Heart right ventricle (tissue), 16 donors: ENCODE results near the gene CCSER1. TPM values are rescaled to one million over a fixed set of nuclear protein-coding genes. Genes with fewer than 3 reads are reported as not detected.

Experiments used
- ATAC-seq, 8 donors: fragments of 200-7000 bp; cut with Tn5 transposase; one replicate each; pipeline ENCODE4 v1.9.1; 2020; ENCODE audit warnings: mild to moderate bottlenecking in 8 of 8, moderate library complexity in 8 of 8, moderate number of reproducible peaks in 1 of 8
- DNase-seq, 2 donors: peaks; one replicate each; pipeline ENCODE4 v3.0.0-alpha.2; 2020
- H3K27ac ChIP-seq, 10 donors: fragments of 200-600 bp; sonication (generic) in 2 of 10; one replicate each; pipeline versions ENCODE4 v1.5.0 to v1.8.0; 2020 to 2022; ENCODE audit warnings: mild to moderate bottlenecking in 3 of 10
- H3K27me3 ChIP-seq, 7 donors: fragments of 200-600 bp; one replicate each; pipeline ENCODE4 v1.8.0; 2021 to 2022; ENCODE audit warnings: mild to moderate bottlenecking in 2 of 7
- H3K36me3 ChIP-seq, 9 donors: fragments of 200-600 bp; sonication (generic) in 1 of 9; one replicate each; pipeline versions ENCODE4 v1.5.0 to v1.8.0; 2020 to 2022; ENCODE audit warnings: mild to moderate bottlenecking in 2 of 9
- H3K4me1 ChIP-seq, 9 donors: fragments of 200-600 bp; sonication (generic) in 1 of 9; one replicate each; pipeline versions ENCODE4 v1.5.0 to v1.8.0; 2020 to 2022; ENCODE audit warnings: mild to moderate bottlenecking in 4 of 9
- H3K4me3 ChIP-seq, 10 donors: fragments of 200-600 bp; sonication (generic) in 2 of 10; one replicate each; pipeline versions ENCODE4 v1.5.0 to v1.8.0; 2020 to 2022; ENCODE audit warnings: mild to moderate bottlenecking in 7 of 10, moderate library complexity in 2 of 10
- H3K9me3 ChIP-seq, 11 donors: fragments of 200-600 bp in 10 of 11; sonication (generic) in 2 of 11; one replicate each; pipeline versions ENCODE4 v1.5.0 to v1.8.0; 2013 to 2022; ENCODE audit warnings: mild to moderate bottlenecking in 2 of 11, control low read depth in 1 of 11, moderate library complexity in 1 of 11
- WGBS, 2 donors: extraction: QIAGEN DNeasy Blood & Tissue Kit; methylation state at CpG; one replicate each; pipeline ENCODE4 v1.1.7; 2013; ENCODE audit warnings: inconsistent platforms in 1 of 2; 5-methylcytosine and 5-hydroxymethylcytosine counted together
- intact Hi-C, 10 donors: fragments of 100-400 bp; cut with DNase I; formaldehyde crosslinking; loops; one replicate each; pipeline versions ENCODE4 v1.11.1 to v1.14.2; 2022
- polyA plus RNA-seq, 2 donors: library from polyadenylated mRNA; stranded (reverse); fragments of 200-250 nt; gene quantifications; one replicate each; pipeline ENCODE4 v1.2.3, GENCODE V29; 2013
- total RNA-seq, 10 donors: library from RNA; stranded (reverse); fragmentation: NEBNext Ultra II Directional in 3 of 10; extraction: Animal tissue kit (Norgen Biotek cat#: 25700) in 3 of 10; gene quantifications; one replicate each; pipeline versions ENCODE4 v1.2.1 to v1.2.4, GENCODE V29; 2021 to 2023
- TF ChIP-seq, protein P1 (sequence below), 9 donors: fragments of 200-600 bp; sonication (generic) in 2 of 9; IDR thresholded peaks; one replicate each; pipeline versions ENCODE4 v1.5.0 to v1.8.0; 2021 to 2022; ENCODE audit warnings: antibody characterized with exemption in 9 of 9, mild to moderate bottlenecking in 5 of 9, moderate library complexity in 1 of 9
- donor health status: Arrhythmogenic right ventricular cardiomyopathy.
- donor health status: ischemic (EF 13 %, LVEDD 7.1; RV severe dilation, severe dysfunction).
- donor health status: healthy with polysubstance abuse.
- donor health status: DM: no; HTN: yes; CAD: no.
- donor health status: DM: no; HTN: no; CAD: no.
- donor health status: ischemic (EF 25% LVEDD 6.9; RV normal size, moderate dysfunction).
- donor health status: ischemic (EF 25% LVEDD 5.7; RV mildly dilated, moderate dysfunction).
- donor health status: healthy.
- donor health status: DM: yes; HTN: yes; CAD: no.
- donor health status: Ischemic cardiomyopathy.
- donor health status: ischemic (EF 35%, LVEDD 5.7; RV mildly dilated, moderate dysfunction).
- donor health status: nonischemic (EF 11% LVEDD 7.7; RV severe dilation, severe dysfunction).
- donor health status: DM: yes; HTN: yes; CAD: no.
- donor health status: PGD.
- donor health status: ischemic (EF 29% LVEDD 5.4; RV normal size, mild dysfunction).
- donor health status: nonischemic (EF 23%, LVEDD 6.1; RV moderate dilation, normal function).

The CCSER1 gene
- total and polyA plus RNA-seq, 12 donors, result 1.5 to 16.4 (median 12.0) TPM

DNA sequence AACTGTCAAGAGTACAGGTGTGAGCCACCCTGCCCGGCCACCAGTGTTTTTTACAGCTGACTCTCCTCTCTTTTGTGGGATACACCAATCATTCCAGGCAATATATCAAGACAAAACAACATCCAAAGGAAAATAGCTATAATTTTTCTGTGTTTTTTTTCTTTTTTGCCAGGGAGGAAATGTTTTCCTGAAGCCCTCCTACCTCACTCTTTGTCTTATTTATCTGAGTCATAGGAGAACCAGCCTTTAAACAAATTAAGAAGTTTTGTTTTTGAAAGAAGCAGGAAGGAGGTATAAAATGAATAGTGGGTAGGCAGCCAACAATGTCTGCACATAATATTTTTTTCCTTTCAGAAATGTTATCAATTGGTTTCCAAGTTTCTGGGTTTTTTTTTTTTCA is 493.9 kb downstream of the CCSER1 start:
- ATAC-seq, result no peak
- Histone ChIP-seq H3K4me1 (peaks cover 0 to 5% (median 0%) of the 10 kb centered on the region in 9 donors), H3K36me3 (no peaks in the 10 kb centered on the region), H3K4me3 (no peak overlapping the region), H3K27ac (no peak overlapping the region), H3K9me3 (no peaks in the 10 kb centered on the region), H3K27me3 (no peaks in the 10 kb centered on the region)
- TF ChIP-seq, protein P1, sequence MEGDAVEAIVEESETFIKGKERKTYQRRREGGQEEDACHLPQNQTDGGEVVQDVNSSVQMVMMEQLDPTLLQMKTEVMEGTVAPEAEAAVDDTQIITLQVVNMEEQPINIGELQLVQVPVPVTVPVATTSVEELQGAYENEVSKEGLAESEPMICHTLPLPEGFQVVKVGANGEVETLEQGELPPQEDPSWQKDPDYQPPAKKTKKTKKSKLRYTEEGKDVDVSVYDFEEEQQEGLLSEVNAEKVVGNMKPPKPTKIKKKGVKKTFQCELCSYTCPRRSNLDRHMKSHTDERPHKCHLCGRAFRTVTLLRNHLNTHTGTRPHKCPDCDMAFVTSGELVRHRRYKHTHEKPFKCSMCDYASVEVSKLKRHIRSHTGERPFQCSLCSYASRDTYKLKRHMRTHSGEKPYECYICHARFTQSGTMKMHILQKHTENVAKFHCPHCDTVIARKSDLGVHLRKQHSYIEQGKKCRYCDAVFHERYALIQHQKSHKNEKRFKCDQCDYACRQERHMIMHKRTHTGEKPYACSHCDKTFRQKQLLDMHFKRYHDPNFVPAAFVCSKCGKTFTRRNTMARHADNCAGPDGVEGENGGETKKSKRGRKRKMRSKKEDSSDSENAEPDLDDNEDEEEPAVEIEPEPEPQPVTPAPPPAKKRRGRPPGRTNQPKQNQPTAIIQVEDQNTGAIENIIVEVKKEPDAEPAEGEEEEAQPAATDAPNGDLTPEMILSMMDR (IDR thresholded peaks at IDR 0.05), result no peak
- 60 to 64% methylated on average over 1 of the region's 1 CpG for WGBS, 2 donors
- no peak for DNase-seq
- intact Hi-C loops, result no loop called here

DNA sequence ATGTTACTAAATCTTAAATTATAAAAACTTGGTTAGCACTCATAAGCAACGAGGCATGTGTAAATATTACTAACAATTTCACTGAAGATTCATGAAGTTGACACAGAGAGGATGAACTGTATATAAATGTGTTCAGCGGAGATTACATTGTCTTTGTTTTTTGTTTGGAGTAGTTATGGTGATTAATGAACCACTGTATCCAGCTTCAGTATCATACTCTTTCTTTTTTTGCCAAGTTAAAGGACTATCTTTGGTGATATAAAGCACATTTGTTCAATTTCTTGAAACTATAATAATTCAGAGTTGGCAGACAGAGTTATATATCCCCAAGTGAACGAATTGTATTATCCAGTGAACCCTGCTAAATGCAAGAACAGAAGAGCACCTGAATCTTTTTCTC is 497.6 kb downstream of the CCSER1 start:
- TF ChIP-seq, protein P1 (IDR thresholded peaks at IDR 0.05), result no peak
- DNase-seq (no peak), ATAC-seq (no peak)
- 52 to 65% methylated on average over 3 of the region's 3 CpGs for WGBS, 2 donors
- no peak overlapping the region for H3K4me3 ChIP-seq
- no peaks in the 10 kb centered on the region for H3K36me3 ChIP-seq
- H3K9me3 ChIP-seq, result no peaks in the 10 kb centered on the region
- intact Hi-C loops, result no loop called here
- H3K4me1 ChIP-seq, result peaks cover 0 to 5% (median 0%) of the 10 kb centered on the region in 9 donors
- H3K27ac ChIP-seq, result no peak overlapping the region
- no peaks in the 10 kb centered on the region for H3K27me3 ChIP-seq

DNA sequence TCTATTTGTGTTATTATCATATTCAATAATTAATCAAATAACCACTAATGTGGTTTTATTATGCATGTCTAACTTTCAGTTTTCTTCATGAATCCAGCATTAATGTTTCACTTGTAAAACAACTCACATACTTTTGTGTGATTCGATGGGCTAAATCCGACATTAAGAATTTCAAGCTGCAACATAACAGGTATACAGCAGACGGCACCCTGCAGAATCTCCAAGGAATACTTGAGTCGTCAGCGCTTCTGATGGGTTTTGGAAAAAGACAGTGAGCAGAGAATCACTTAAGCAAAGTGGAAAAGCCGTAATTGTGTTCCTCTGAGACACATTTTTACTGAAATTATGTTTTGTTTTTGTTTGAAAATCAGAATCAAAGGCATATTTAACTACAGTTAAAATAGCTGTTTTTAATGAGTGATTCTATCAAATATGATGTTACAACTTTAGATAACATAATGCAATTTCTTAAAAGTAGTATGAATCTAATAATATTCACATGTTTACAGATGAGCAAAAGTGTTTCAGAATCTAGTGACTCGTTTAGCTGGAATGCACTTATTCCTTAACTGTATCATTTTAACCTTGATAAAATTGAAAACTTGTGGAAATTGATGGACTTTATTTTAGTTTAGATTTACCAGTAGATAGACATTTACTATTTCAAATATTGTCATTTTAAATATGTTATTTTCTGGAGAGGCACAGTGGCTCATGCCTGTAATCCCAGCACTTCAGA is 514.8 kb downstream of the CCSER1 start:
- DNase-seq (no peak), ATAC-seq (no peak)
- no peak overlapping the region for H3K4me3 ChIP-seq
- H3K27me3 ChIP-seq, result no peaks in the 10 kb centered on the region
- WGBS, 2 donors, result 75 to 76% methylated on average over 7 of the region's 7 CpGs
- H3K36me3 ChIP-seq, result no peaks in the 10 kb centered on the region
- TF ChIP-seq, protein P1 (IDR thresholded peaks at IDR 0.05), result no peak
- intact Hi-C loops, result no loop called here
- no peak overlapping the region for H3K27ac ChIP-seq
- H3K9me3 ChIP-seq, result no peaks in the 10 kb centered on the region
- no peaks in the 10 kb centered on the region for H3K4me1 ChIP-seq

DNA sequence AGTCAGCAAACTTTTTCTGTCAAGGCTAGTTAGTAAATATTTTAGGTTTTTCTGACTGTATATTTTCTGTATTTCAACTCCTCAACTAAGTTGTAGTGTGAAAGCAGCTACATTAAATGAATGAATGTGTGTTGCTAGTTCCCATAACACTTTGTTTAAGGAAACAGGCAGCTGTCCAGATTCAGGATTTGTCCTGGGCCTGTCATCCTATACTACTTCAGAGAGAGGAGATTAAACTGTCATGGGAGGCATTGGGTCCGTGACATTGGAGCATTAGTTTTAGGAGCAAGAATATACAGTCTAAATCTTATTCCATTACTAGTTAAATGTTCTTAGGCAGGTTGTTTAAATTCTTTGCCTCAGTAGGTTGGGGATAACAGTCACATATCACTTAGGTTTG is 516.0 kb downstream of the CCSER1 start:
- Histone ChIP-seq H3K27me3 (no peaks in the 10 kb centered on the region), H3K4me1 (no peaks in the 10 kb centered on the region), H3K4me3 (no peak overlapping the region), H3K36me3 (no peaks in the 10 kb centered on the region), H3K9me3 (no peaks in the 10 kb centered on the region), H3K27ac (no peak overlapping the region)
- intact Hi-C loops, result no loop called here
- WGBS, 2 donors, result 68 to 81% methylated on average over 1 of the region's 1 CpG
- TF ChIP-seq, protein P1 (IDR thresholded peaks at IDR 0.05), result no peak
- DNase-seq (no peak), ATAC-seq (no peak)
